CD4-positive, alpha-beta memory T cell (primary cell): ENCODE measurements around the gene MISP. TPM values are rescaled to one million over a fixed set of nuclear protein-coding genes. Genes with fewer than 3 reads are reported as not detected.

Experiments
- CTCF ChIA-PET: fragments of 350-600 bp; sonication (Branson Sonifier 250); formaldehyde crosslinking; loops from one replicate; lab custom pipeline; 2021; ENCODE audit warnings: inconsistent platforms; ENCODE audit not compliant: partially characterized antibody; lab: Charles Lee
- POLR2A ChIA-PET: fragments of 350-600 bp; sonication (Branson Sonifier 250); formaldehyde crosslinking; loops from one replicate; lab custom pipeline; 2021; ENCODE audit not compliant: partially characterized antibody; lab: Charles Lee
- DNase-seq, 5 donors: peaks; one replicate each; pipeline versions ENCODE4 v3.0.0 to v3.0.0-alpha.2; 2020 to 2022; ENCODE audit warnings: mixed read lengths in 1 of 5
- H3K27ac ChIP-seq: one replicate; pipeline ENCODE4 v1.7.0; 2013; ENCODE audit warnings: low read depth, low read length
- H3K27me3 ChIP-seq: 2 replicates; pipeline ENCODE4 v1.7.0; 2013; ENCODE audit warnings: mild to moderate bottlenecking, low read length, moderate library complexity; ENCODE audit not compliant: insufficient read depth
- H3K36me3 ChIP-seq: 2 replicates; pipeline ENCODE4 v1.7.0; 2013; ENCODE audit warnings: mild to moderate bottlenecking, low read length, moderate library complexity; ENCODE audit not compliant: insufficient read depth
- H3K4me1 ChIP-seq: 2 replicates; pipeline ENCODE4 v1.7.0; 2013; ENCODE audit warnings: mild to moderate bottlenecking, low read length, moderate library complexity; ENCODE audit not compliant: insufficient read depth
- H3K4me3 ChIP-seq, 2 donors: one replicate each; pipeline ENCODE4 v1.7.0; 2013; ENCODE audit warnings: low read length in 2 of 2, mild to moderate bottlenecking in 1 of 2
- H3K9me3 ChIP-seq, 2 donors: one replicate each; pipeline ENCODE4 v1.7.0; 2013; ENCODE audit warnings: low read length in 2 of 2, control low read depth in 1 of 2; ENCODE audit not compliant: control insufficient read depth in 1 of 2
- H3K27ac Mint-ChIP-seq, 7 donors: one replicate each; pipeline ENCODE4 v1.8.0; 2020 to 2021; ENCODE audit warnings: mixed read lengths in 7 of 7, mild to moderate bottlenecking in 6 of 7, inconsistent platforms in 3 of 7, moderate library complexity in 3 of 7
- H3K27me3 Mint-ChIP-seq, 2 donors: one replicate each; pipeline ENCODE4 v1.8.0; 2020 to 2021; ENCODE audit warnings: mixed read lengths in 2 of 2
- H3K36me3 Mint-ChIP-seq, 2 donors: one replicate each; pipeline ENCODE4 v1.8.0; 2020 to 2021; ENCODE audit warnings: mixed read lengths in 2 of 2, inconsistent platforms in 1 of 2, mild to moderate bottlenecking in 1 of 2
- H3K4me1 Mint-ChIP-seq, 4 donors: one replicate each; pipeline ENCODE4 v1.8.0; 2020 to 2021; ENCODE audit warnings: mixed read lengths in 4 of 4, mild to moderate bottlenecking in 1 of 4
- H3K4me3 Mint-ChIP-seq, 8 donors: one replicate each; pipeline ENCODE4 v1.8.0; 2020 to 2021; ENCODE audit warnings: mixed read lengths in 8 of 8, mild to moderate bottlenecking in 7 of 8, moderate library complexity in 6 of 8, inconsistent platforms in 3 of 8
- H3K9me3 Mint-ChIP-seq, 8 donors: one replicate each; pipeline ENCODE4 v1.8.0; 2020 to 2021; ENCODE audit warnings: mixed read lengths in 8 of 8, mild to moderate bottlenecking in 5 of 8, inconsistent platforms in 3 of 8, moderate library complexity in 1 of 8
- intact Hi-C: fragments of 100-400 bp; cut with micrococcal nuclease; formaldehyde crosslinking; loops from one replicate; pipeline ENCODE4 v1.15.1; 2023
- polyA plus RNA-seq, 2 donors: library from polyadenylated mRNA; unstranded; fragments of 300-500 nt; fragmentation: Illumina TruSeq; gene quantifications; one replicate each; pipeline ENCODE4 v1.2.3, GENCODE V29; 2021
- total RNA-seq, 2 experiments: library from RNA; stranded (reverse); gene quantifications; one replicate each; pipeline ENCODE4 v1.2.3, GENCODE V29; 2021

The MISP gene
- total and polyA plus RNA-seq, 4 experiments from 2014 or later, result not detected

- Histone ChIP-seq H3K36me3 (peaks cover 25% of the 10 kb centered on the region), H3K27me3 (no peaks in the 10 kb centered on the region), H3K27ac (peak overlapping the region; percentile 42), H3K9me3 (no peaks in the 10 kb centered on the region), H3K4me3 (peak overlapping the region; percentile 28 to 38), H3K4me1 (peaks cover 60% of the 10 kb centered on the region)
- H3K4me1 Mint-ChIP-seq, result peaks cover 25 to 62% (median 42%) of the 10 kb centered on the region in 4 donors
- peak overlapping the region; percentile 70 to 93 (median 88) for H3K27ac Mint-ChIP-seq
- intact Hi-C loops, result no loop called here
- POLR2A ChIA-PET, result interaction anchor here (0.8 to 1.6 kb wide), 7 partner anchors 8 to 469 kb away, joined by 3 to 6 read pairs (median 3); partner anchors contain the start of genes CIRBP and WDR18
- DNase-seq, result no peak
- H3K27me3 Mint-ChIP-seq, result no peaks in the 10 kb centered on the region
- H3K4me3 Mint-ChIP-seq, result peak overlapping the region; percentile 77 to 94 (median 87)
- CTCF ChIA-PET, result no interaction called here
- H3K9me3 Mint-ChIP-seq, result peaks cover 0 to 1% (median 0%) of the 10 kb centered on the region in 8 donors
- H3K36me3 Mint-ChIP-seq, result peaks cover 7 to 44% of the 10 kb centered on the region in 2 donors
These were observed 49.6 kb downstream of the MISP start for GRCh38 chr19:800360-801029.

- peak overlapping the region; percentile 67 to 91 (median 82) for H3K4me3 Mint-ChIP-seq
- peaks cover 58% of the 10 kb centered on the region for H3K4me1 ChIP-seq
- H3K36me3 ChIP-seq, result peaks cover 27% of the 10 kb centered on the region
- H3K27ac Mint-ChIP-seq, result peak overlapping the region in 6 of 7 donors; percentile 48 to 93 (median 70)
- H3K27me3 Mint-ChIP-seq, result no peaks in the 10 kb centered on the region
- H3K4me1 Mint-ChIP-seq, result peaks cover 25 to 62% (median 42%) of the 10 kb centered on the region in 4 donors
- H3K36me3 Mint-ChIP-seq, result peaks cover 7 to 44% of the 10 kb centered on the region in 2 donors
- intact Hi-C loops, result no loop called here
- DNase-seq, result peak in 1 of 5 donors; percentile 33
- POLR2A ChIA-PET, result interaction anchor here (0.8 to 1.4 kb wide), 6 partner anchors 8 to 468 kb away, joined by 3 to 4 read pairs (median 3); partner anchors contain the start of genes CIRBP and WDR18
- peak overlapping the region; percentile 42 for H3K27ac ChIP-seq
- peaks cover 0 to 1% (median 0%) of the 10 kb centered on the region in 8 donors for H3K9me3 Mint-ChIP-seq
- H3K4me3 ChIP-seq, result peak overlapping the region; percentile 29 to 38
- no peaks in the 10 kb centered on the region for H3K27me3 ChIP-seq
- no peaks in the 10 kb centered on the region for H3K9me3 ChIP-seq
- CTCF ChIA-PET, result interaction anchor here (0.5 kb wide), 1 partner anchor 27 kb away, joined by 3 read pairs; no protein-coding TSS in a partner anchor
These were observed 50.3 kb downstream of the MISP start for GRCh38 chr19:801030-801860.

GRCh38 chr19:801861-802497 is 51.1 kb downstream of the MISP start:
- Histone ChIP-seq H3K36me3 (peaks cover 34% of the 10 kb centered on the region), H3K4me3 (peak overlapping the region in 1 of 2 donors; percentile 38), H3K27me3 (no peaks in the 10 kb centered on the region), H3K27ac (peak overlapping the region; percentile 42), H3K4me1 (peaks cover 54% of the 10 kb centered on the region), H3K9me3 (no peaks in the 10 kb centered on the region)
- POLR2A ChIA-PET, result interaction anchor here (0.9 kb wide), 1 partner anchor 467 kb away, joined by 3 read pairs; the partner anchor contains the start of gene CIRBP
- peaks cover 7 to 46% of the 10 kb centered on the region in 2 donors for H3K36me3 Mint-ChIP-seq
- H3K4me1 Mint-ChIP-seq, result peaks cover 22 to 56% (median 38%) of the 10 kb centered on the region in 4 donors
- intact Hi-C loops, result no loop called here
- H3K9me3 Mint-ChIP-seq, result peaks cover 0 to 1% (median 0%) of the 10 kb centered on the region in 8 donors
- peak overlapping the region; percentile 29 to 92 (median 76) for H3K27ac Mint-ChIP-seq
- DNase-seq, result no peak
- CTCF ChIA-PET, result no interaction called here
- peak overlapping the region; percentile 63 to 91 (median 82) for H3K4me3 Mint-ChIP-seq
- H3K27me3 Mint-ChIP-seq, result no peaks in the 10 kb centered on the region

GRCh38 chr19:802498-803098 is 51.7 kb downstream of the MISP start:
- Mint-ChIP-seq H3K36me3 (peaks cover 13 to 52% of the 10 kb centered on the region in 2 donors), H3K4me1 (peaks cover 25 to 61% (median 44%) of the 10 kb centered on the region in 4 donors), H3K4me3 (peak overlapping the region in 7 of 8 donors; percentile 51 to 91 (median 80)), H3K27me3 (no peaks in the 10 kb centered on the region), H3K9me3 (peaks cover 0 to 4% (median 0%) of the 10 kb centered on the region in 8 donors), H3K27ac (peak overlapping the region in 6 of 7 donors; percentile 50 to 92 (median 84))
- no peaks in the 10 kb centered on the region for H3K27me3 ChIP-seq
- no peak for DNase-seq
- H3K36me3 ChIP-seq, result peaks cover 40% of the 10 kb centered on the region
- intact Hi-C loops, result no loop called here
- no peaks in the 10 kb centered on the region for H3K9me3 ChIP-seq
- ChIA-PET CTCF (no interaction called here), POLR2A (interaction anchor here (0.9 kb wide), 1 partner anchor 467 kb away, joined by 3 read pairs; the partner anchor contains the start of gene CIRBP)
- H3K4me1 ChIP-seq, result peaks cover 54% of the 10 kb centered on the region
- H3K4me3 ChIP-seq, result no peak overlapping the region
- H3K27ac ChIP-seq, result peak overlapping the region; percentile 42

GRCh38 chr19:803099-803561 is 52.2 kb downstream of the MISP start:
- Histone ChIP-seq H3K27me3 (no peaks in the 10 kb centered on the region), H3K4me1 (peaks cover 54% of the 10 kb centered on the region), H3K36me3 (peaks cover 45% of the 10 kb centered on the region), H3K4me3 (no peak overlapping the region), H3K27ac (no peak overlapping the region), H3K9me3 (no peaks in the 10 kb centered on the region)
- intact Hi-C loops, result no loop called here
- Mint-ChIP-seq H3K4me1 (peaks cover 29 to 63% (median 46%) of the 10 kb centered on the region in 4 donors), H3K27me3 (no peaks in the 10 kb centered on the region), H3K27ac (peak overlapping the region in 6 of 7 donors; percentile 31 to 90 (median 50)), H3K4me3 (peak overlapping the region in 4 of 8 donors; percentile 11 to 91 (median 38)), H3K9me3 (peaks cover 0 to 4% (median 0%) of the 10 kb centered on the region in 8 donors), H3K36me3 (peaks cover 18 to 57% of the 10 kb centered on the region in 2 donors)
- ChIA-PET POLR2A (no interaction called here), CTCF (no interaction called here)
- no peak for DNase-seq

- no peak for DNase-seq
- Mint-ChIP-seq H3K36me3 (peaks cover 18 to 56% of the 10 kb centered on the region in 2 donors), H3K27ac (peak overlapping the region in 4 of 7 donors; percentile 24 to 90 (median 64)), H3K4me1 (peaks cover 29 to 60% (median 45%) of the 10 kb centered on the region in 4 donors), H3K4me3 (peak overlapping the region in 4 of 8 donors; percentile 10 to 43 (median 22)), H3K27me3 (no peaks in the 10 kb centered on the region), H3K9me3 (peaks cover 0 to 4% (median 0%) of the 10 kb centered on the region in 8 donors)
- no peaks in the 10 kb centered on the region for H3K9me3 ChIP-seq
- peaks cover 51% of the 10 kb centered on the region for H3K4me1 ChIP-seq
- no peak overlapping the region for H3K4me3 ChIP-seq
- H3K27ac ChIP-seq, result no peak overlapping the region
- ChIA-PET CTCF (no interaction called here), POLR2A (no interaction called here)
- H3K27me3 ChIP-seq, result no peaks in the 10 kb centered on the region
- H3K36me3 ChIP-seq, result peaks cover 52% of the 10 kb centered on the region
- intact Hi-C loops, result no loop called here
These were observed 52.9 kb downstream of the MISP start for GRCh38 chr19:803686-804418.
